ENCODE results near the gene FUS. TPM values are rescaled to one million over a fixed set of nuclear protein-coding genes. Genes with fewer than 3 reads are reported as not detected.

The FUS gene
- total RNA-seq, 1 donor from 2014 or later: 346 TPM

DNA sequence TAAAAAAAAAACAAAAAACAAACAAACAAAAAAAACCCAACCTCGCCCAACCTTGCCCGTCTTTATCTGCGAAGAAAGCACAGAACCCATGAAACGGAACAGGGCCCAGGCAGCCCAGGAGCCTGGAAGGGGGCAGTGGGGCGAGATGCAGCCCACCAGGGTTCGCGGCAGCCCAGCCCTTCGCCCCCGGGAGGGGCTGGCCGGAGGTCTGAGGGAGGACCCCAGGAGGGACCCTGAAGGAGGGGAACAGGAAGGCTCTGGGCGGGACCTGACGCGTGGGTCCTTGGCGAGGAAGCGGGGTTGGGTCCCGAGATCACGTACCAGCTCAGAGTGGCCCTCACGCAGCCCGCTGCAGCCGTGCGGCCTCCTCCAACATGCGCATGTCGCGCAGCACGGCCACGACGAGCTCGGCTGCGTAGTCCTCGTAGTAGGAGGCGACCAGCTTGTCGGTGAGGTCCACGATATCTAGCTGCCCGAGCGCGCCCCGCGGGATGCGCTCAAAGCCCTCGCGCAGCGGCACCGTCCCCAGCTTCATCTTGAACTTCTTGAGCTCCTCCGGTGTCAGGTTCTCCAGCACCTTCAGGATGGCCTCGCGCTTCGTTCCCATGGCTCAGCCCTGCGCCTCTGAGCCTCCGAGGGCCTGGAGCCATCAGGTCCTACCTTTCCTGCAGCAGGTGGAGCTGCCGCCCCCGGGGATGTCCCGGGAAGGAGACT is 36.6 kb downstream of the FUS start, which contains the start of gene PYDC1:
Gene PYDC1, minus strand, starts transcription at position 714 of the 714 bp plus-strand sequence. Its CDS starts 107 bp downstream, at position 607.
- H3K36me3 Mint-ChIP-seq (ENCODE audit: unreplicated experiment): no peaks in the 10 kb centered on the region
- H3K4me3 Mint-ChIP-seq (ENCODE audit: unreplicated experiment): no peak within 1 kb of the TSS
- peaks cover 70% of the 10 kb centered on the region for H3K27me3 Mint-ChIP-seq (ENCODE audit: unreplicated experiment)
- TF ChIP-seq CTCF (IDR thresholded peaks at IDR 0.05): no peak
- no peak for DNase-seq (ENCODE audit: extremely low spot score, unreplicated experiment)
- no peaks in the 10 kb centered on the region for H3K9me3 Mint-ChIP-seq (ENCODE audit: unreplicated experiment)
- peaks cover 16% of the 10 kb centered on the region for H3K4me1 Mint-ChIP-seq (ENCODE audit: unreplicated experiment)
- H3K27ac Mint-ChIP-seq (ENCODE audit: unreplicated experiment): no peak within 1 kb of the TSS

- Mint-ChIP-seq H3K27ac (ENCODE audit: unreplicated experiment) (no peak overlapping the region), H3K36me3 (ENCODE audit: unreplicated experiment) (no peaks in the 10 kb centered on the region), H3K9me3 (ENCODE audit: unreplicated experiment) (no peaks in the 10 kb centered on the region), H3K4me3 (ENCODE audit: unreplicated experiment) (no peak overlapping the region), H3K4me1 (ENCODE audit: unreplicated experiment) (peaks cover 16% of the 10 kb centered on the region), H3K27me3 (ENCODE audit: unreplicated experiment) (peaks cover 65% of the 10 kb centered on the region)
- no peak for DNase-seq (ENCODE audit: extremely low spot score, unreplicated experiment)
- TF ChIP-seq CTCF (IDR thresholded peaks at IDR 0.05): no peak
These were observed 37.2 kb downstream of the FUS start for GRCh38 chr16:31217136-31217530.

DNA sequence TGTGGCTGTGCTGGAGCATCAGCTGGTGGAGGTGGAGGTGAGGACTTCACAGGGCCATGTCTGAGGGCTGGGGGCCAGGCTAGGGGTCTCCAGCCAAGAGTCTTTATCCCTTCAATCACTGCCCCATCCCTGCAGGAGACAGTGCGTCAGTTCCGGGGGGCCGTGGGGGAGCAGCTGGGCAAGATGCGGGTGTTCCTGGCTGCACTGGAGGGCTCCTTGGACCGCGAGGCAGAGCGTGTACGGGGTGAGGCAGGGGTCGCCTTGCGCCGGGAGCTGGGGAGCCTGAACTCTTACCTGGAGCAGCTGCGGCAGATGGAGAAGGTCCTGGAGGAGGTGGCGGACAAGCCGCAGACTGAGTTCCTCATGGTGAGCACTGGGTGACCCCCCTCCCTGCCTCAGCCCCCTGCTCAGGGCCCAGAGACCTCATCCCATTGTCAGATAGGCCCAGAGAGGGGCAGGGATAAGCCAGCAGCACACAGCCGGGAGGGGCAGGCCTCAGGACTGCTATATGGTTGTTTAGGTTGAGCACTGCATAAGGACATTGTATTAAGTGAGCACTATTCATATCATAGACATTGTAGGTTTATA is 39.3 kb downstream of the FUS start:
- H3K9me3 Mint-ChIP-seq (ENCODE audit: unreplicated experiment): no peaks in the 10 kb centered on the region
- no peaks in the 10 kb centered on the region for H3K36me3 Mint-ChIP-seq (ENCODE audit: unreplicated experiment)
- peaks cover 46% of the 10 kb centered on the region for H3K27me3 Mint-ChIP-seq (ENCODE audit: unreplicated experiment)
- peaks cover 16% of the 10 kb centered on the region for H3K4me1 Mint-ChIP-seq (ENCODE audit: unreplicated experiment)
- H3K4me3 Mint-ChIP-seq (ENCODE audit: unreplicated experiment): no peak overlapping the region
- DNase-seq (ENCODE audit: extremely low spot score, unreplicated experiment): no peak
- TF ChIP-seq CTCF (IDR thresholded peaks at IDR 0.05): no peak
- no peak overlapping the region for H3K27ac Mint-ChIP-seq (ENCODE audit: unreplicated experiment)

DNA sequence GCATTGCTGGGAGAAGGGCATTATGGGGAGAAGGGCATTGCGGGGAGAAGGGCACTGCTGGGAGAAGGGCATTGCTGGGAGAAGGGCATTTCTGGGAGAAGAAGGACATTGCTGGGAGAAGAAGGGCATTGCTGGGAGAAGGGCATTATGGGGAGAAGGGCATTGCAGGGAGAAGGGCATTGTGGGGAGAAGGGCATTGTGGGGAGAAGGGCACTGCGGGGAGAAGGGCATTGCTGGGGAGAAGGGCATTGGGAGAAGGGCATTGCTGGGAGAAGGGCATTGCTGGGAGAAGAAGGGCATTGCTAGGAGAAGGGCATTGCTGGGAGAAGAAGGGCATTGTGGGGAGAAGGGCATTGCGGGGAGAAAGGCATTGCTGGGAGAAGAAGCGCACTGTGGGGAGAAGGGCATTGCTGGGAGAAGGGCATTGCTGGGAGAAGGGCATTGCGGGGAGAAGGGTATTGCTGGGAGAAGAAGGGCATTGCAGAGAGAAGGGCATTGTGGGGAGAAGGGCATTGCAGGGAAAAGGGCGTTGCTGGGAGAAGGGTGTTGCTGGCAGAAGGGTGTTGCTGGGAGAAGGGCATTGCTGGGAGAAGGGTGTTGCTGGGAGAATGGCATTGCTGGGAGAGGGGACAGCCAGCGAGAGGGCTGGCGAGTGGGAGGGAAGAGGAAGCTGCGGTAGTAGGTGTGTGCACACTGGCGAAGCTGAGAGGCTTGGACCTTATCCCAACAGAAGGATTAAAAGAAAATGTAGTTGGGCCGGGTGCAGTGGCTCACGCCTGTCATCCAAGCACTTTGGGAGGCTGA is 41.6 kb downstream of the FUS start:
- Mint-ChIP-seq H3K4me1 (ENCODE audit: unreplicated experiment) (peaks cover 4% of the 10 kb centered on the region), H3K27ac (ENCODE audit: unreplicated experiment) (no peak overlapping the region), H3K36me3 (ENCODE audit: unreplicated experiment) (no peaks in the 10 kb centered on the region), H3K4me3 (ENCODE audit: unreplicated experiment) (no peak overlapping the region), H3K27me3 (ENCODE audit: unreplicated experiment) (peaks cover 33% of the 10 kb centered on the region), H3K9me3 (ENCODE audit: unreplicated experiment) (no peaks in the 10 kb centered on the region)
- TF ChIP-seq CTCF (IDR thresholded peaks at IDR 0.05): no peak
- no peak for DNase-seq (ENCODE audit: extremely low spot score, unreplicated experiment)

- no peak overlapping the region for H3K27ac Mint-ChIP-seq (ENCODE audit: unreplicated experiment)
- H3K4me3 Mint-ChIP-seq (ENCODE audit: unreplicated experiment): no peak overlapping the region
- no peak for DNase-seq (ENCODE audit: extremely low spot score, unreplicated experiment)
- no peaks in the 10 kb centered on the region for H3K9me3 Mint-ChIP-seq (ENCODE audit: unreplicated experiment)
- H3K27me3 Mint-ChIP-seq (ENCODE audit: unreplicated experiment): peaks cover 19% of the 10 kb centered on the region
- H3K4me1 Mint-ChIP-seq (ENCODE audit: unreplicated experiment): no peaks in the 10 kb centered on the region
- no peak for TF ChIP-seq CTCF (IDR thresholded peaks at IDR 0.05)
- no peaks in the 10 kb centered on the region for H3K36me3 Mint-ChIP-seq (ENCODE audit: unreplicated experiment)
These were observed 43.1 kb downstream of the FUS start for GRCh38 chr16:31223044-31223443.

Measured in osteocyte (in vitro differentiated cells).